Erythroblast (primary cell): ENCODE data around the gene P4HTM.

Experiments
- GATA1 ChIP-seq: IDR thresholded peaks from 2 replicates; pipeline ENCODE4 v1.6.1; 2011; ENCODE audit warnings: low read depth, mild to moderate bottlenecking, control low read depth, low read length, moderate library complexity
- POLR2A ChIP-seq: IDR thresholded peaks from 2 replicates; pipeline ENCODE4 v1.6.1; 2011; ENCODE audit warnings: mild to moderate bottlenecking, low read length

GRCh38 chr3:49015072-49015471 is 25.0 kb downstream of the P4HTM start:
- TF ChIP-seq POLR2A (no peak), GATA1 (no peak)
